Gastroesophageal sphincter (tissue), 3 donors: ENCODE results near the gene ACTL6A.

Experiments
- POLR2A ChIP-seq, 2 donors: fragments of 450-650 bp; IDR thresholded peaks; one replicate each; pipeline ENCODE4 v1.6.1; 2017; ENCODE audit warnings: antibody characterized with exemption in 2 of 2, mild to moderate bottlenecking in 2 of 2, moderate library complexity in 1 of 2
- POLR2AphosphoS5 ChIP-seq: sonication (generic); formaldehyde crosslinking; IDR thresholded peaks from one replicate; pipeline ENCODE4 v1.6.1; 2017; ENCODE audit warnings: antibody characterized with exemption
- TF ChIP-seq, protein P1 (sequence below), 4 experiments: fragments of 200-600 bp in 2 of 4; fragments of 450-650 bp in 2 of 4; sonication (generic) in 1 of 4; IDR thresholded peaks; one replicate each; pipeline ENCODE4 v1.5.1; 2017 to 2019; ENCODE audit warnings: antibody characterized with exemption in 4 of 4, mild to moderate bottlenecking in 2 of 4, moderate library complexity in 2 of 4

DNA sequence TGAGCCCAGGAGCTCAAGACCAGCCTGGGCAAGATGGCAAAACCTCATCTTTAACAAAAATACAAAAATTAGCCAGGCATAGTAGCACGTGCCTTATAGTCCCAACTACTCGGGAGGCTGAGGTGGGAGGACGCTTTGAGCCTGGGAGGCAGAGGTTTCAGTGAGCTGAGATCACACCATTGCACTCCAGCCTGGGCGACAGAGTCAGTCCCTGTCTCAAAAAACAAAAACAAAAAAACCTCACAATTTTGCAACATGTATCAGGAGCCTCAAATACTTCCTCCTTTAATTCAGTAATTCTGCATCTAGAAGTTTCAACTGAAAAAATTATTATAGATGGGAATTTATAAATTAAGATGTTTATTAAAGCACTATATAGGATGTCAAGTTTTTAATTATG, 40.6 kb downstream of the ACTL6A start:
- TF ChIP-seq, protein P1, sequence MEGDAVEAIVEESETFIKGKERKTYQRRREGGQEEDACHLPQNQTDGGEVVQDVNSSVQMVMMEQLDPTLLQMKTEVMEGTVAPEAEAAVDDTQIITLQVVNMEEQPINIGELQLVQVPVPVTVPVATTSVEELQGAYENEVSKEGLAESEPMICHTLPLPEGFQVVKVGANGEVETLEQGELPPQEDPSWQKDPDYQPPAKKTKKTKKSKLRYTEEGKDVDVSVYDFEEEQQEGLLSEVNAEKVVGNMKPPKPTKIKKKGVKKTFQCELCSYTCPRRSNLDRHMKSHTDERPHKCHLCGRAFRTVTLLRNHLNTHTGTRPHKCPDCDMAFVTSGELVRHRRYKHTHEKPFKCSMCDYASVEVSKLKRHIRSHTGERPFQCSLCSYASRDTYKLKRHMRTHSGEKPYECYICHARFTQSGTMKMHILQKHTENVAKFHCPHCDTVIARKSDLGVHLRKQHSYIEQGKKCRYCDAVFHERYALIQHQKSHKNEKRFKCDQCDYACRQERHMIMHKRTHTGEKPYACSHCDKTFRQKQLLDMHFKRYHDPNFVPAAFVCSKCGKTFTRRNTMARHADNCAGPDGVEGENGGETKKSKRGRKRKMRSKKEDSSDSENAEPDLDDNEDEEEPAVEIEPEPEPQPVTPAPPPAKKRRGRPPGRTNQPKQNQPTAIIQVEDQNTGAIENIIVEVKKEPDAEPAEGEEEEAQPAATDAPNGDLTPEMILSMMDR (IDR thresholded peaks at IDR 0.05), result no peak
- TF ChIP-seq POLR2AphosphoS5 (no peak), POLR2A (IDR thresholded peaks at IDR 0.05) (no peak)
